Karpas-422 (cell line): ENCODE measurements around the gene ALB. TPM values are rescaled to one million over a fixed set of nuclear protein-coding genes. Genes with fewer than 3 reads are reported as not detected.

ENCODE experiments used
- DNase-seq: peaks from one replicate; pipeline ENCODE4 v3.0.0-alpha.2; 2015
- H2AFZ ChIP-seq: fragments of 200-600 bp; sonication (generic); 2 replicates; pipeline ENCODE4 v1.6.1; 2014; ENCODE audit warnings: antibody characterized with exemption, low read length, mixed read lengths
- H3K27ac ChIP-seq: fragments of 200-600 bp; sonication (generic); 2 replicates; pipeline ENCODE4 v1.5.1; 2014; ENCODE audit warnings: mild to moderate bottlenecking, low read length, moderate library complexity
- H3K27me3 ChIP-seq: fragments of 200-600 bp; sonication (generic); 2 replicates; pipeline ENCODE4 v1.6.1; 2014; ENCODE audit warnings: low read length, mixed read lengths
- H3K36me3 ChIP-seq: fragments of 200-600 bp; sonication (generic); 2 replicates; pipeline ENCODE4 v1.6.1; 2014; ENCODE audit warnings: low read length, mixed read lengths; ENCODE audit not compliant: insufficient read depth
- H3K4me1 ChIP-seq: fragments of 200-600 bp; sonication (generic); 2 replicates; pipeline ENCODE4 v1.6.1; 2014; ENCODE audit warnings: mild to moderate bottlenecking, low read length, mixed read lengths
- H3K4me2 ChIP-seq: fragments of 200-600 bp; sonication (generic); 2 replicates; pipeline ENCODE4 v1.6.1; 2014; ENCODE audit warnings: low read length, low read depth, mild to moderate bottlenecking; ENCODE audit not compliant: poor library complexity, severe bottlenecking
- H3K4me3 ChIP-seq: fragments of 200-600 bp; sonication (generic); 2 replicates; pipeline ENCODE4 v1.5.1; 2014; ENCODE audit warnings: mild to moderate bottlenecking, antibody characterized with exemption, low read length, mixed read lengths
- H3K79me2 ChIP-seq: fragments of 200-600 bp; sonication (generic); 2 replicates; pipeline ENCODE4 v1.6.1; 2014; ENCODE audit warnings: mild to moderate bottlenecking, low read length, mixed read lengths
- H3K9ac ChIP-seq: fragments of 200-600 bp; sonication (generic); 2 replicates; pipeline ENCODE4 v1.6.0; 2014; ENCODE audit warnings: low read length
- H3K9me2 ChIP-seq: fragments of 200-600 bp; sonication (generic), shearing (Covaris generic); replicated peaks from 2 replicates; pipeline ENCODE4 v1.6.0; 2014; ENCODE audit warnings: mild to moderate bottlenecking, low read length, moderate library complexity; ENCODE audit not compliant: insufficient read depth
- H3K9me3 ChIP-seq: fragments of 300-700, 200-600 bp; sonication (generic); 2 replicates; pipeline ENCODE4 v1.6.1; 2014; ENCODE audit warnings: low read length, mixed read lengths
- H4K20me1 ChIP-seq: fragments of 200-600 bp; sonication (generic); 2 replicates; pipeline ENCODE4 v1.6.1; 2014; ENCODE audit warnings: mild to moderate bottlenecking, antibody characterized with exemption, low read length, low read depth; ENCODE audit not compliant: insufficient read depth
- total RNA-seq: library from RNA; depleted of rRNA; stranded (reverse); fragments of >200 nt; shearing (Covaris generic); gene quantifications from 2 replicates; pipeline ENCODE4 v1.2.3, GENCODE V29; 2014; ENCODE audit warnings: low replicate concordance

The ALB gene
- total RNA-seq, 1 experiment from 2014 or later: not detected

GRCh38 chr4:73409978-73410548, 6.0 kb downstream of the ALB start:
- H3K27me3 ChIP-seq: peaks cover 3% of the 10 kb centered on the region
- no peak overlapping the region for H3K9ac ChIP-seq
- no peak overlapping the region for H3K27ac ChIP-seq
- no peak overlapping the region for H3K4me3 ChIP-seq
- no peaks in the 10 kb centered on the region for H3K4me1 ChIP-seq
- no peaks in the 10 kb centered on the region for H4K20me1 ChIP-seq
- no peaks in the 10 kb centered on the region for H3K9me2 ChIP-seq
- no peak overlapping the region for H3K4me2 ChIP-seq
- H3K79me2 ChIP-seq: no peaks in the 10 kb centered on the region
- H2AFZ ChIP-seq: no peak overlapping the region
- DNase-seq: no peak
- no peaks in the 10 kb centered on the region for H3K36me3 ChIP-seq
- H3K9me3 ChIP-seq: no peaks in the 10 kb centered on the region

- Histone ChIP-seq H3K36me3 (no peaks in the 10 kb centered on the region), H3K4me1 (no peaks in the 10 kb centered on the region), H3K9me3 (no peaks in the 10 kb centered on the region), H3K79me2 (no peaks in the 10 kb centered on the region), H3K27me3 (peaks cover 3% of the 10 kb centered on the region), H3K27ac (no peak overlapping the region), H3K4me3 (no peak overlapping the region), H3K4me2 (no peak overlapping the region), H2AFZ (no peak overlapping the region), H3K9ac (no peak overlapping the region), H3K9me2 (no peaks in the 10 kb centered on the region), H4K20me1 (no peaks in the 10 kb centered on the region)
- no peak for DNase-seq
Measured at GRCh38 chr4:73410916-73411730, 7.0 kb downstream of the ALB start.

DNA sequence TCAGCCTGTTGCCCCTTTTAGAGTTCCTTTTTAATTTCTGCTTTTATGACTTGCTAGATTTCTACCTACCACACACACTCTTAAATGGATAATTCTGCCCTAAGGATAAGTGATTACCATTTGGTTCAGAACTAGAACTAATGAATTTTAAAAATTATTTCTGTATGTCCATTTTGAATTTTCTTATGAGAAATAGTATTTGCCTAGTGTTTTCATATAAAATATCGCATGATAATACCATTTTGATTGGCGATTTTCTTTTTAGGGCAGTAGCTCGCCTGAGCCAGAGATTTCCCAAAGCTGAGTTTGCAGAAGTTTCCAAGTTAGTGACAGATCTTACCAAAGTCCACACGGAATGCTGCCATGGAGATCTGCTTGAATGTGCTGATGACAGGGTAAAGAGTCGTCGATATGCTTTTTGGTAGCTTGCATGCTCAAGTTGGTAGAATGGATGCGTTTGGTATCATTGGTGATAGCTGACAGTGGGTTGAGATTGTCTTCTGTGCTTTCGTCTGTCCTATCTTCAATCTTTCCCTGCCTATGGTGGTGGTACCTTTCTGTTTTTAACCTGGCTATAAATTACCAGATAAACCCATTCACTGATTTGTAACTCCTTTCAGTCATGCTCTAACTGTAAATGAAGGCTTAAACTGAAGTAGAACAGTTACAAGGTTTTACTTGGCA, 7.8 kb downstream of the ALB start:
- no peak overlapping the region for H3K4me2 ChIP-seq

DNA sequence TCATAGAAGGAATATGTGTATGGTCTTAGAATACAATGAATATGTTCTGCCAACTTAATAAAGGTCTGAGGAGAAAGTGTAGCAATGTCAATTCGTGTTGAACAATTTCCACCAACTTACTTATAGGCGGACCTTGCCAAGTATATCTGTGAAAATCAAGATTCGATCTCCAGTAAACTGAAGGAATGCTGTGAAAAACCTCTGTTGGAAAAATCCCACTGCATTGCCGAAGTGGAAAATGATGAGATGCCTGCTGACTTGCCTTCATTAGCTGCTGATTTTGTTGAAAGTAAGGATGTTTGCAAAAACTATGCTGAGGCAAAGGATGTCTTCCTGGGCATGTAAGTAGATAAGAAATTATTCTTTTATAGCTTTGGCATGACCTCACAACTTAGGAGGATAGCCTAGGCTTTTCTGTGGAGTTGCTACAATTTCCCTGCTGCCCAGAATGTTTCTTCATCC, 9.2 kb downstream of the ALB start:
- no peaks in the 10 kb centered on the region for H3K9me2 ChIP-seq
- H3K9me3 ChIP-seq: no peaks in the 10 kb centered on the region
- no peaks in the 10 kb centered on the region for H3K79me2 ChIP-seq
- no peak for DNase-seq
- no peak overlapping the region for H3K27ac ChIP-seq
- H3K36me3 ChIP-seq: no peaks in the 10 kb centered on the region
- H4K20me1 ChIP-seq: no peaks in the 10 kb centered on the region
- H2AFZ ChIP-seq: no peak overlapping the region
- no peaks in the 10 kb centered on the region for H3K27me3 ChIP-seq
- H3K9ac ChIP-seq: no peak overlapping the region
- H3K4me1 ChIP-seq: no peaks in the 10 kb centered on the region
- no peak overlapping the region for H3K4me3 ChIP-seq
- H3K4me2 ChIP-seq: no peak overlapping the region

More for the DNA sequence above, 7.8 kb downstream of the ALB start:
- Histone ChIP-seq H3K36me3 (no peaks in the 10 kb centered on the region), H3K9me3 (no peaks in the 10 kb centered on the region), H3K9ac (no peak overlapping the region), H3K4me1 (no peaks in the 10 kb centered on the region), H4K20me1 (no peaks in the 10 kb centered on the region), H3K27ac (no peak overlapping the region), H3K27me3 (peaks cover 3% of the 10 kb centered on the region), H3K79me2 (no peaks in the 10 kb centered on the region), H3K9me2 (no peaks in the 10 kb centered on the region), H2AFZ (no peak overlapping the region), H3K4me3 (no peak overlapping the region)
- DNase-seq: no peak

GRCh38 chr4:73414936-73415271, 10.8 kb downstream of the ALB start:
- Histone ChIP-seq H3K4me1 (no peaks in the 10 kb centered on the region), H3K36me3 (no peaks in the 10 kb centered on the region), H3K4me3 (no peak overlapping the region), H4K20me1 (no peaks in the 10 kb centered on the region), H2AFZ (no peak overlapping the region), H3K4me2 (no peak overlapping the region), H3K27me3 (no peaks in the 10 kb centered on the region), H3K27ac (no peak overlapping the region), H3K9me3 (no peaks in the 10 kb centered on the region), H3K79me2 (no peaks in the 10 kb centered on the region), H3K9me2 (no peaks in the 10 kb centered on the region), H3K9ac (no peak overlapping the region)
- DNase-seq: no peak

DNA sequence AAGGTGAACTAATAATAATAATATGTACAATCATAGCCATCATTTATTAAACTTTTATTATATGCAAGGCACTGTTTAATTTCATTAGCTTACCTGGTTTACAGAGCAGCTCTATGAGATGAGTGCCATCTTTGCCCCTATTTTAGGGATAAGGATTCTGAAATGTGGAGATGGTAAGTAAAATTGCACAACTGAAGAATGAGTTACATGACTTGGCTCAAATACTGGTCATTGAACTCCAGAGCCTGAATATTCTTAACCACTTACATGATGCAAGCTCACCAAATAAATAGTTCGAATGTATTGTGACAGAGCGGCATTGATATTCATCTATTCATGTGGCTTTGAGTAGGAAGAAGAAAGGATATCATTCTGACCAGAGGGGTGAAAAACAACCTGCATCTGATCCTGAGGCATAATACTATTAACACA, 11.7 kb downstream of the ALB start:
- Histone ChIP-seq H3K27me3 (no peaks in the 10 kb centered on the region), H3K9ac (no peak overlapping the region), H3K9me2 (no peaks in the 10 kb centered on the region), H3K79me2 (no peaks in the 10 kb centered on the region), H3K9me3 (no peaks in the 10 kb centered on the region), H3K4me2 (no peak overlapping the region), H3K27ac (no peak overlapping the region), H4K20me1 (no peaks in the 10 kb centered on the region), H3K4me3 (no peak overlapping the region), H3K4me1 (no peaks in the 10 kb centered on the region), H2AFZ (no peak overlapping the region), H3K36me3 (no peaks in the 10 kb centered on the region)
- DNase-seq: no peak

DNA sequence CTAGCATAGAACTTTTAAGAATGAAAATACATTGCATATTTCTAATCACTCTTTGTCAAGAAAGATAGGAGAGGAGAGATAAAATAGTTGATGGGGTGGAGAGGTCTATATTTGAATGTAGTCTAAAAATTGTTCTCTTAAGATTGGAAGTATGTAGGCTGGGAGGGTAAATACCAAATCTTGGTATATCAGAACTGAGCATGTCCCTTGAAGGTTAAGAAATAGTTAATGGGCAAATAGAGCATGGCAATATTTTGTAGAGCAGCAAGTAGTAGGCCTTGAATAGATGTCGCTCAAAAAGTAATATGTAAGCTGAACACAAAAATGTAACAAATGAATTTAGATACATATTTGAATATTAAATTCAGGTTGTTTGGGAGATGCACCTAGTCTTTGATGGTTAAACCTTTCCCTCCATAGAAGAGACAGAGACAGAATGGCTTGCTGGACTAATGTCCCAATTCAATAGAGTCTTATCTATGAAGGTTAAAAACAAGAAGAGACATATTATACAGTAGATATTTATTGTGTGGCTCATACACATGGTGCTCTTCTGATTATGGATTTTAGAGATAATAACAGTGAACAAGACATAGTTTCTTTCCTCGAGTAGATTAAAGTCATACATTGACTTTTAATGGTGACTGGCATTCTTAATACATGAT, 12.5 kb downstream of the ALB start:
- Histone ChIP-seq H3K9me2 (no peaks in the 10 kb centered on the region), H2AFZ (no peak overlapping the region), H3K4me1 (no peaks in the 10 kb centered on the region), H3K9ac (no peak overlapping the region), H3K27ac (no peak overlapping the region), H3K27me3 (no peaks in the 10 kb centered on the region), H3K36me3 (no peaks in the 10 kb centered on the region), H3K4me2 (no peak overlapping the region), H3K4me3 (no peak overlapping the region), H3K79me2 (no peaks in the 10 kb centered on the region), H3K9me3 (no peaks in the 10 kb centered on the region), H4K20me1 (no peaks in the 10 kb centered on the region)
- DNase-seq: no peak

DNA sequence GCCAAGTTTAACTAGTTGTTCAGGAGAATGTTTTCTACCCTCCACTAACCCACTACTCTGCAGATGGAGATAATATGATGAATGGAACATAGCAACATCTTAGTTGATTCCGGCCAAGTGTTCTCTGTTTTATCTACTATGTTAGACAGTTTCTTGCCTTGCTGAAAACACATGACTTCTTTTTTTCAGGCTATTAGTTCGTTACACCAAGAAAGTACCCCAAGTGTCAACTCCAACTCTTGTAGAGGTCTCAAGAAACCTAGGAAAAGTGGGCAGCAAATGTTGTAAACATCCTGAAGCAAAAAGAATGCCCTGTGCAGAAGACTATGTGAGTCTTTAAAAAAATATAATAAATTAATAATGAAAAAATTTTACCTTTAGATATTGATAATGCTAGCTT, 13.3 kb downstream of the ALB start:
- H3K9me2 ChIP-seq: no peaks in the 10 kb centered on the region
- H4K20me1 ChIP-seq: no peaks in the 10 kb centered on the region

More for the DNA sequence above, 13.3 kb downstream of the ALB start:
- DNase-seq: no peak
- no peak overlapping the region for H2AFZ ChIP-seq
- no peak overlapping the region for H3K4me3 ChIP-seq
- H3K27me3 ChIP-seq: no peaks in the 10 kb centered on the region
- H3K79me2 ChIP-seq: no peaks in the 10 kb centered on the region
- H3K9me3 ChIP-seq: no peaks in the 10 kb centered on the region
- H3K9ac ChIP-seq: no peak overlapping the region
- no peak overlapping the region for H3K4me2 ChIP-seq
- H3K4me1 ChIP-seq: no peaks in the 10 kb centered on the region
- no peak overlapping the region for H3K27ac ChIP-seq
- no peaks in the 10 kb centered on the region for H3K36me3 ChIP-seq
